ENCODE measurements around the gene SIRT4.
A peak's percentile ranks its signal among the peaks of the same experiment; 100 is the strongest.

The SIRT4 gene

GRCh38 chr12:120278137-120279069, 23.7 kb upstream of the SIRT4 start:
- DNase-seq, result no peak

GRCh38 chr12:120283318-120283717, 18.8 kb upstream of the SIRT4 start:
- no peak for DNase-seq

GRCh38 chr12:120284381-120284780, 17.7 kb upstream of the SIRT4 start:
- DNase-seq, result no peak

GRCh38 chr12:120286768-120287490, 15.2 kb upstream of the SIRT4 start:
- no peak for DNase-seq

DNA sequence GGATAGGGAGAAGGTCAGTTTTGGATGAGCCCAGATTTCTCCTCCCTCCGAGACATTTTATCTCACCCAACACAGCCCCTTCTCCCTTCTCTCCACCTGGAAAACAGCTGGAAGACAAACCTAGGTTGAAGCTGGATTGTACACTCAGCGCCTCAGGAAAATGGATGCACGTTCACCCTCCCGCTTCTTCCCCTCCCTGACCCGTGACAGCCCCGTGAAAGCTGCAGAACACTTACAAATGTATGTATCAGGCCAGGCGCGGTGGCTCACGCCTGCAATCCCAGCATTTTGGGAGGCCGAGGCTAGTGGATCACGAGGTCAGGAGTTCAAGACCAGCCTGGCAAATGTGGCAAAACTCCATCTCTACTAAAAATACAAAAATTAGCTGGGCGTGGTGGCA, 14.6 kb upstream of the SIRT4 start:
- no peak for DNase-seq

DNA sequence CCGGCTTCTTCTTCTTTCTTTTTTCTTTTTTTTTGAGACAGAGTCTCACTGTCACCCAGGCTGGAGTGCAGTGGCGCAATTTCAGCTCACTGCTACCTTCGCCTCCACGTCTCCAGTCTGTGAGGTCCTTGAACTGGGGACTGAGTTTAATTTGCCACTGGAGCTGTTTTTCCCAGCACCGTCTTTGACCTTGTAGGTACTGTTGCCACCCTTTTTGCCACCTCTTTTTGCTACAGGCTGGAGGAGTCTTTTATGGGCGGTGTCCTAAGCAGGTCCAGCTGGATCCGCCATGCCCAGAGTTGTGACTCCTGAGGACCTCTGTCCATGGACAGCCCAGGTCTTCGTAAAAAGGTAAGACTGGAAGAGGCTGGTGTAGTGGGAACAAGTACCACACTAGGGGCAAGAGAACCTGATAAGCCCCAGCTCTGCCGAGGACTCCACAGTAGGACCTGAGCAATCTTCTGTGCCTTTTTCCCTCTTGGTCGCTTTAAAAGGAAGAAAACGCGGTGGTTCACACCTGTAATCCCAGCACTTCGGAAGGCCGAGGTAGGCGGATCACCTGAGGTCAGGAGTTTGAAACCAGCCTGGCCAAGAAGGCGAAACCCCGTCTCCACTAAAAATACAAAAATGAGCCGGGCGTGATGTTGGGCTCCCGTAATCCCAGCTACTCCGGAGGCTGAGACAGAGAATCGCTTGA, 11.4 kb upstream of the SIRT4 start:
- DNase-seq, result no peak

- no peak for DNase-seq
Measured at GRCh38 chr12:120292411-120292660, 9.8 kb upstream of the SIRT4 start.

GRCh38 chr12:120292661-120293531, 9.2 kb upstream of the SIRT4 start, which contains the start of gene RNU4-1:
RNU4-1 (minus strand) TSS chr12:120293237.
- peak; percentile 93 for DNase-seq

GRCh38 chr12:120314220-120314619, 12.1 kb downstream of the SIRT4 start:
- no peak for DNase-seq

DNA sequence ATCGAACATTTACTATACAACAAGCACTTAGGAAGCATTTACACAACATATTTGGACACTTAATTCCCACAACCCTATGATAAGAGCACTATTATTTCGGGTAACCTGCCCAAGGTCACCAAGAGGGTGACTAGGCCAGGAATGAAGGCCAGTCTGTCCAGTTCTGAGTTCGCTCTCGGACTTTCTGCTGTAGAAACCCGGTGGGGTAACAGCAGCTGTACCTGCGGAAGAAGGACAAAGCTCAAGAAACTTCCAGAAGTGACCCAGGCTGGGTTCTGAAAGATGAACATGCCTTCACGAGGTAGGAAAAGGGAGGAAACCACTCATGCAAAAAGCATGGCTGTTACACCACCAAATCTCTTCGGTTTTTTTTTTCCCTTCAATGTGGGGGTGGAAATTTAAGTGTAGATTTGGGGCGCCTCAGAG, 14.7 kb downstream of the SIRT4 start:
- peak; percentile 41 for DNase-seq

- DNase-seq, result peak; percentile 99
Measured at GRCh38 chr12:120317224-120318105, 15.3 kb downstream of the SIRT4 start.

DNA sequence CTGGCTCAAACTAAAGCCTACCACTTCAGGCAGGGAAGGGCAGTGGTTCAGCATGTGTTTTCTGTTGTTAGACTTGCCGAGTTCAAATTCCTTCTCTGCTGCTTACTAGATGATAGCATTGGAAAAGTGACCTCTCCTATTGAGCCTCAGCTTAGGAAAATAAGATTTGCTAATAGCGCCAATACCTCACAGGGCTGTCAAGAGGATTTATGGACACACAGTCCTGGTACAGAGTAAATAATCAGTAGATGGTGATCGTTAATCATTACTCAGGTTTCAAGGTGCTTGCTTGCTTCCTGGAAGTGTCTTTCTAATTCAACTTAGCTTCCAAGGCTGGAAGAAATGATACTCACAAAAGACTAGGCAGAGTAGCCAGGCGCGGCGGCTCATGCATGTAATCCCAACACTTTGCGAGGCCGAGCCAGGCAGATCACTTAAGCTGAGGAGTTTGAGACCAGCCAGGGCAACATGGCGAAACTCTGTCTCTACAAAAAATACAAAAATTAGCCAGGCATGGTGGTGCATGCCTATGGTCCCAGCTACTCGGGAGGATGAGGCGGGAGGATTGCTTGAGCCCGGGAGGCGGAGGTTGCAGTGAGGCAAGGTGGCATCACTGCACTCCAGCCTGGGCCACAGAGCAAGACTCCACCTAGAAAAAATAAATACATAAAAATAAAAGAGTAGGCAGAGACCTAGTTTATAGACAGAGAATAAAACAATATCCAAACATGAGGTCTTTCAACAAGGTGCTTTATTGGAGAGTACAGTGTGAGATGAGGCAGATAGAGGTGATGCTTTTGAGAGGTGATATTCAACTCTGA, 19.5 kb downstream of the SIRT4 start:
- no peak for DNase-seq

DNA sequence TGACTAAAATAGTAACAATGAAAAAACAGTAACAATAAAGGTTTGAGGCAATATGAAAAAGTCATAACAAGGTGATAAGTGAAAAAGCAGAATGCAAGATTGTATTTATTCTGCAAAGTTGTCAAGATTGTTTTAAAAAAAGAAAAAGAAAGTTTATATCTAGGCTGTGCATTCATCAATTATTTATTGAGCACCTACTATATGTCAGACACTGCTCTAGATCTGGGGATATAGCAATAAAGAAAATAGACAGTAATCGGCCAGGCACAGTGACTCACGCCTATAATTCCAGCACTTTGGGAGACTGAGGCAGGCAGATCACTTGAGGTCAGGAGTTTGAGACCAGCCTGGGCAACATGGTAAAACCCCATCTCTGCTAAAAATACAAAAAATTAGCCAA, 21.7 kb downstream of the SIRT4 start:
- no peak for DNase-seq

GRCh38 chr12:120324841-120325417, 22.8 kb downstream of the SIRT4 start:
- DNase-seq, result no peak

DNA sequence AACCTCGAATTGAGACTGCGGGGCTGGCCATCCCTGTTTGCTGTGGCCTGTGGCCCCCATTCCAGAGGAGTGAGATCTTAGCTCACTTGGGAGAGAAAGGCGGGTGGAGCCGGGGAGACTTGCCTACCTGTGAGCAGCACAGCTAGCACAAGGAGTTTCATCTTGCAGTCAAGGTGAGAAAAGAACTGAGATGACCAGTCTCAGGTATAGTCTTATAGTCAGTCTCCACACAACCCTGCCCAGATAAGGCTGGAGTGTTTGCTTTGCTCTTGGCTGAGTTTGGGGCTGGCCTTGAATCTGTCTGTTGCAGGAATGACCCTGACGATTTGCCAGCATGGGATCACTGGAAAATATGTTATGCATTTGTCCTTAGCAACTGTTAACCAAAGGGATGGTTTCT, 25.5 kb downstream of the SIRT4 start, which contains the start of gene PLA2G1B:
TSS of gene PLA2G1B (minus strand) at position 187 of the 400 bp plus-strand sequence. CDS start at position 161, 26 bp downstream.
- DNase-seq, result no peak

- no peak for DNase-seq
Measured at GRCh38 chr12:120328228-120328627, 26.1 kb downstream of the SIRT4 start.

- no peak for DNase-seq
Measured at GRCh38 chr12:120331390-120331789, 29.3 kb downstream of the SIRT4 start.

DNA sequence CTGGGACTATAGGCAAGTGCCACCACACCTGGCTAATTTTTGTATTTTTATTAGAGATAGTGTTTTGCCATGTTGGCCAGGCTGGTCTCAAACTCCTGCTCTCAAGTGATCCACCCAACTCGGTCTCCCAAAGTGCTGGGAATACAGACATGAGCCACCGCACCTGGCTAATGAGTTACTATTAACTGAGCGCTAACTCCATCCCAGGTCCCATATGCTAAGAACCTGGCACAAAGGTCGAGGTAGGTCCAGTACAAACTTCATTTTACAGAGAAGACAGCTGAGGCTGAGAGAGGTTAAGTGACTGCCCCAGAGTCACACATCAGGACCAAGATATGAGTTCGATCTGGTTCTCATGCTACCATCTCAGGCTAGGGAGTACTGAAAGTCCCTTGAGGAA, 29.9 kb downstream of the SIRT4 start:
- no peak for DNase-seq

- DNase-seq, result no peak
Measured at GRCh38 chr12:120332523-120332922, 30.4 kb downstream of the SIRT4 start.

DNA sequence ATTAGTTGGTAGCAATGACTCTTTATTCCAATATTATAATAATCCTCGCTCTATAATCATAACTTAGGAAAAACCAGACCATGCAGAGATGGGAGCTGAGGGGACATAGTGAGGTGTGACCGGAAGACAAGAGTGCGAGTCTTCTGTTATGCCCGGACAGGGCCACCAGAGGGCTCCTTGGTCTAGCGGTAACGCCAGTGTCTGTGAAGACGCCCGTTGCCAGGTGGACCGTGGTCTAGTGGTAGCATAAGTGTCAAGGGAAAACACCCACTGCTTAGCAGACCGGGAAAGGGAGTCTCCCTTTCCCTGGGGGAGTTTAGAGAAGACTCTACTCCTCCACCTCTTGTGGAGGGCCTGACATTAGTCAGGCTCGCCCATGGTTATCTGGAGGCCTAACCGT, 33.3 kb downstream of the SIRT4 start:
- peak; percentile 4 for DNase-seq
